Mesendoderm (in vitro differentiated cells): Measurements from ENCODE around the gene ESYT3.
"Not testable (repeated sequence)": the region's sequence is repeated elsewhere in the genome, so short reads cannot be mapped to it uniquely, and the experiment has no call there.

Source experiments
- DNase-seq: peaks from one replicate; pipeline ENCODE4 v3.0.0; 2013
- H2AK5ac ChIP-seq: 2 replicates; pipeline ENCODE4 v1.6.1; 2013; ENCODE audit warnings: low read length, inconsistent platforms
- H2BK120ac ChIP-seq: 2 replicates; pipeline ENCODE4 v1.6.1; 2013; ENCODE audit warnings: low read depth, mild to moderate bottlenecking, low read length, moderate library complexity, mixed read lengths
- H2BK15ac ChIP-seq: replicated peaks from 2 replicates; pipeline ENCODE4 v1.6.1; 2013; ENCODE audit warnings: low read depth, mild to moderate bottlenecking, moderate library complexity
- H2BK5ac ChIP-seq: 2 replicates; pipeline ENCODE4 v1.6.1; 2013; ENCODE audit warnings: low read length, inconsistent platforms
- H3K18ac ChIP-seq: 2 replicates; pipeline ENCODE4 v1.6.1; 2013; ENCODE audit warnings: mild to moderate bottlenecking, low read length, mixed read lengths
- H3K23ac ChIP-seq: one replicate; pipeline ENCODE4 v1.6.1; 2013; ENCODE audit warnings: low read length
- H3K27ac ChIP-seq: 2 replicates; pipeline ENCODE4 v1.5.1; 2013; ENCODE audit warnings: low read depth, mild to moderate bottlenecking, inconsistent platforms, low read length, moderate library complexity
- H3K27me3 ChIP-seq: 2 replicates; pipeline ENCODE4 v1.6.1; 2013; ENCODE audit warnings: low read length, control low read depth, mild to moderate bottlenecking, inconsistent platforms; ENCODE audit not compliant: insufficient read depth, poor library complexity
- H3K36me3 ChIP-seq: 2 replicates; pipeline ENCODE4 v1.6.1; 2013; ENCODE audit warnings: low read length, inconsistent platforms; ENCODE audit not compliant: control insufficient read depth, insufficient read depth
- H3K4ac ChIP-seq: one replicate; pipeline ENCODE4 v1.6.1; 2013; ENCODE audit warnings: low read depth, mild to moderate bottlenecking, low read length, moderate library complexity
- H3K4me1 ChIP-seq: 2 replicates; pipeline ENCODE4 v1.6.1; 2013; ENCODE audit warnings: low read depth, low read length, inconsistent platforms; ENCODE audit not compliant: control insufficient read depth
- H3K4me2 ChIP-seq: 2 replicates; pipeline ENCODE4 v1.6.1; 2013; ENCODE audit warnings: low read length
- H3K4me3 ChIP-seq: 2 replicates; pipeline ENCODE4 v1.5.1; 2013; ENCODE audit warnings: mild to moderate bottlenecking, low read length
- H3K56ac ChIP-seq: one replicate; pipeline ENCODE4 v1.6.1; 2013; ENCODE audit warnings: low read length
- H3K79me1 ChIP-seq: 2 replicates; pipeline ENCODE4 v1.6.1; 2013; ENCODE audit warnings: low read length, inconsistent platforms
- H3K79me2 ChIP-seq: 2 replicates; pipeline ENCODE4 v1.6.1; 2013; ENCODE audit warnings: mild to moderate bottlenecking, low read length; ENCODE audit not compliant: control insufficient read depth, insufficient read depth
- H3K9ac ChIP-seq: 2 replicates; pipeline ENCODE4 v1.6.1; 2013; ENCODE audit warnings: low read length, inconsistent platforms
- H4K5ac ChIP-seq: one replicate; pipeline ENCODE4 v1.6.1; 2013; ENCODE audit warnings: low read length
- H4K8ac ChIP-seq: one replicate; pipeline ENCODE4 v1.6.1; 2013; ENCODE audit warnings: low read depth, mild to moderate bottlenecking, control low read depth, low read length, moderate library complexity
- WGBS: extraction: QIAGEN DNeasy Blood & Tissue Kit; methylation state at CpG from one replicate; pipeline ENCODE4 v1.1.7; 2013; ENCODE audit warnings: low lambda C conversion rate, missing lambda C conversion rate; ENCODE audit not compliant: insufficient coverage; ENCODE audit errors: extremely low coverage; 5-methylcytosine and 5-hydroxymethylcytosine counted together

ESYT3 gene

GRCh38 chr3:138495638-138496037, 61.2 kb downstream of the ESYT3 start:
- DNase-seq, H3K36me3 ChIP-seq: not testable (repeated sequence)

GRCh38 chr3:138496436-138496835, 62.0 kb downstream of the ESYT3 start:
- Histone ChIP-seq H3K18ac (no peak overlapping the region), H2BK5ac (no peak overlapping the region), H2BK120ac (no peak overlapping the region), H4K8ac (no peak overlapping the region), H3K36me3 (no peaks in the 10 kb centered on the region), H3K79me2 (no peaks in the 10 kb centered on the region), H3K56ac (no peak overlapping the region), H3K79me1 (no peaks in the 10 kb centered on the region), H3K27ac (no peak overlapping the region), H3K4ac (no peak overlapping the region), H3K27me3 (no peaks in the 10 kb centered on the region), H2AK5ac (no peak overlapping the region), H3K4me2 (no peak overlapping the region), H2BK15ac (no peak overlapping the region), H3K4me3 (no peak overlapping the region), H3K9ac (no peak overlapping the region), H3K23ac (no peak overlapping the region), H4K5ac (no peak overlapping the region), H3K4me1 (no peaks in the 10 kb centered on the region)
- DNase-seq = no peak
- WGBS = no CpG with 5 or more reads among the region's 2 CpGs

More at GRCh38 chr3:138495638-138496037, 61.2 kb downstream of the ESYT3 start:
- H3K56ac ChIP-seq, H3K27me3 ChIP-seq, H3K4me2 ChIP-seq, H2AK5ac ChIP-seq, H3K23ac ChIP-seq, H3K4ac ChIP-seq, H2BK5ac ChIP-seq, H4K5ac ChIP-seq, H3K9ac ChIP-seq, H3K4me3 ChIP-seq, H3K18ac ChIP-seq, H3K79me1 ChIP-seq, H3K79me2 ChIP-seq, H2BK15ac ChIP-seq, H3K4me1 ChIP-seq, H3K27ac ChIP-seq, H2BK120ac ChIP-seq: not testable (repeated sequence)
- no CpG with 5 or more reads among the region's 3 CpGs for WGBS
- H4K8ac ChIP-seq = peak overlapping the region; percentile 28

GRCh38 chr3:138497021-138497420, 62.6 kb downstream of the ESYT3 start:
- Histone ChIP-seq H3K79me2 (no peaks in the 10 kb centered on the region), H3K27ac (no peak overlapping the region), H2AK5ac (no peak overlapping the region), H3K18ac (no peak overlapping the region), H3K56ac (no peak overlapping the region), H3K4me2 (no peak overlapping the region), H3K27me3 (no peaks in the 10 kb centered on the region), H4K8ac (no peak overlapping the region), H2BK120ac (no peak overlapping the region), H2BK5ac (no peak overlapping the region), H3K36me3 (no peaks in the 10 kb centered on the region), H3K79me1 (no peaks in the 10 kb centered on the region), H3K23ac (no peak overlapping the region), H3K4ac (no peak overlapping the region), H3K9ac (no peak overlapping the region), H3K4me1 (no peaks in the 10 kb centered on the region), H3K4me3 (no peak overlapping the region), H2BK15ac (no peak overlapping the region), H4K5ac (no peak overlapping the region)
- no peak for DNase-seq

GRCh38 chr3:138497851-138498250, 63.4 kb downstream of the ESYT3 start:
- no peak for DNase-seq
- H4K8ac ChIP-seq = no peak overlapping the region
- no CpG with 5 or more reads among the region's 1 CpG for WGBS
- H3K27me3 ChIP-seq = no peaks in the 10 kb centered on the region
- no peaks in the 10 kb centered on the region for H3K36me3 ChIP-seq
- H2AK5ac ChIP-seq = no peak overlapping the region
- H3K79me2 ChIP-seq = no peaks in the 10 kb centered on the region
- no peak overlapping the region for H3K4me3 ChIP-seq
- H4K5ac ChIP-seq = no peak overlapping the region
- no peak overlapping the region for H3K27ac ChIP-seq
- no peak overlapping the region for H3K4me2 ChIP-seq
- H2BK5ac ChIP-seq = no peak overlapping the region
- no peak overlapping the region for H2BK15ac ChIP-seq
- H3K4me1 ChIP-seq = no peaks in the 10 kb centered on the region
- no peak overlapping the region for H3K9ac ChIP-seq
- H3K56ac ChIP-seq = no peak overlapping the region
- no peak overlapping the region for H3K18ac ChIP-seq
- H3K4ac ChIP-seq = no peak overlapping the region
- no peak overlapping the region for H3K23ac ChIP-seq
- no peaks in the 10 kb centered on the region for H3K79me1 ChIP-seq
- H2BK120ac ChIP-seq = no peak overlapping the region

- H3K18ac ChIP-seq = no peak overlapping the region
- no peak overlapping the region for H2BK15ac ChIP-seq
- H3K56ac ChIP-seq = no peak overlapping the region
- no peak overlapping the region for H2AK5ac ChIP-seq
- H3K79me1 ChIP-seq = no peaks in the 10 kb centered on the region
- no peak overlapping the region for H3K4ac ChIP-seq
- H3K4me1 ChIP-seq = no peaks in the 10 kb centered on the region
- no peak for DNase-seq
- no peaks in the 10 kb centered on the region for H3K79me2 ChIP-seq
- H3K4me3 ChIP-seq = no peak overlapping the region
- H3K23ac ChIP-seq = no peak overlapping the region
- H4K8ac ChIP-seq = no peak overlapping the region
- H2BK5ac ChIP-seq = no peak overlapping the region
- H3K36me3 ChIP-seq = no peaks in the 10 kb centered on the region
- no peak overlapping the region for H2BK120ac ChIP-seq
- no peak overlapping the region for H3K4me2 ChIP-seq
- no peaks in the 10 kb centered on the region for H3K27me3 ChIP-seq
- no peak overlapping the region for H3K27ac ChIP-seq
- no peak overlapping the region for H4K5ac ChIP-seq
- no peak overlapping the region for H3K9ac ChIP-seq
These were observed 64.6 kb downstream of the ESYT3 start for GRCh38 chr3:138498991-138499390.

- WGBS = no CpG with 5 or more reads among the region's 3 CpGs
- no peak overlapping the region for H3K4me3 ChIP-seq
These were observed 73.1 kb downstream of the ESYT3 start for GRCh38 chr3:138507524-138507923.

More at GRCh38 chr3:138507524-138507923, 73.1 kb downstream of the ESYT3 start:
- H3K23ac ChIP-seq = no peak overlapping the region
- no peak overlapping the region for H3K27ac ChIP-seq
- H3K18ac ChIP-seq = no peak overlapping the region
- no peak overlapping the region for H3K4me2 ChIP-seq
- no peak overlapping the region for H2BK120ac ChIP-seq
- no peaks in the 10 kb centered on the region for H3K4me1 ChIP-seq
- H4K5ac ChIP-seq = no peak overlapping the region
- H3K4ac ChIP-seq = no peak overlapping the region
- no peaks in the 10 kb centered on the region for H3K79me2 ChIP-seq
- H3K36me3 ChIP-seq = no peaks in the 10 kb centered on the region
- no peak for DNase-seq
- H3K27me3 ChIP-seq = no peaks in the 10 kb centered on the region
- H3K9ac ChIP-seq = no peak overlapping the region
- no peak overlapping the region for H3K56ac ChIP-seq
- H2AK5ac ChIP-seq = no peak overlapping the region
- no peak overlapping the region for H4K8ac ChIP-seq
- no peaks in the 10 kb centered on the region for H3K79me1 ChIP-seq
- no peak overlapping the region for H2BK15ac ChIP-seq
- H2BK5ac ChIP-seq = no peak overlapping the region
